Measurements from ENCODE around the gene PRSS57. TPM values are rescaled to one million over a fixed set of nuclear protein-coding genes. Genes with fewer than 3 reads are reported as not detected.

The PRSS57 gene
- polyA plus RNA-seq, 1 donor (not counting 4 experiments of a cell fraction or from before 2014, with no cell fraction given), result not detected

GRCh38 chr19:704447-704741 lies 9.1 kb upstream of the PRSS57 start:
- H4K20me1 ChIP-seq (ENCODE audit: control insufficient read depth, extremely low read depth, insufficient read depth, low read length), result no peaks in the 10 kb centered on the region
- H3K79me2 ChIP-seq (ENCODE audit: control insufficient read depth, insufficient read depth, low read length), result no peaks in the 10 kb centered on the region
- no peak for TF ChIP-seq CTCF (optimal IDR thresholded peaks at IDR 0.05 in 1 of 3, IDR thresholded peaks at IDR 0.05 in 1 of 3, conservative IDR thresholded peaks at IDR 0.05 in 1 of 3; ENCODE audit: extremely low read depth in 1 of 3, insufficient read depth in 2 of 3, low read length in 3 of 3)
- TF ChIP-seq EZH2 (IDR thresholded peaks at IDR 0.05; ENCODE audit: low read length), result no peak
- no peak overlapping the region for H3K27ac ChIP-seq (ENCODE audit: control insufficient read depth, insufficient read depth, low read length)
- no peak for FAIRE-seq
- no peak overlapping the region for H3K4me3 ChIP-seq (ENCODE audit: control insufficient read depth in 2 of 3, extremely low read depth in 1 of 3, insufficient read depth in 2 of 3, low read depth in 1 of 3, low read length in 3 of 3)
- peaks cover 2% of the 10 kb centered on the region for H3K9me3 ChIP-seq (ENCODE audit: control insufficient read depth, low read depth, low read length)
- no peaks in the 10 kb centered on the region for H3K9me1 ChIP-seq (ENCODE audit: control insufficient read depth, extremely low read depth, insufficient read depth, low read length)
- H3K4me2 ChIP-seq (ENCODE audit: control insufficient read depth, extremely low read depth, insufficient read depth, low read depth, low read length), result no peak overlapping the region
- H3K4me1 ChIP-seq (ENCODE audit: control insufficient read depth, extremely low read depth, insufficient read depth, low read length), result no peaks in the 10 kb centered on the region
- no peaks in the 10 kb centered on the region for H3K36me3 ChIP-seq (ENCODE audit: control insufficient read depth in 2 of 2, extremely low read depth in 1 of 2, insufficient read depth in 2 of 2, low read length in 2 of 2)
- H3K27me3 ChIP-seq (ENCODE audit: control insufficient read depth, extremely low read depth, insufficient read depth, low read length), result peaks cover 16% of the 10 kb centered on the region
- H2AFZ ChIP-seq (ENCODE audit: control insufficient read depth, low read length), result no peak overlapping the region
- H3K9ac ChIP-seq (ENCODE audit: control insufficient read depth, extremely low read depth, insufficient read depth, low read length), result no peak overlapping the region
- dilution Hi-C loops (cut with MboI; ENCODE audit: extremely low pct_ligation_motif_present, low sequenced_read_pairs), result no loop called here
- no peak for DNase-seq (ENCODE audit: low read depth, low spot score)

GRCh38 chr19:703651-704446 lies 8.6 kb upstream of the PRSS57 start:
- Histone ChIP-seq H3K36me3 (ENCODE audit: control insufficient read depth in 2 of 2, extremely low read depth in 1 of 2, insufficient read depth in 2 of 2, low read length in 2 of 2) (no peaks in the 10 kb centered on the region), H2AFZ (ENCODE audit: control insufficient read depth, low read length) (no peak overlapping the region), H3K9me3 (ENCODE audit: control insufficient read depth, low read depth, low read length) (peaks cover 2% of the 10 kb centered on the region), H3K4me3 (ENCODE audit: control insufficient read depth in 2 of 3, extremely low read depth in 1 of 3, insufficient read depth in 2 of 3, low read depth in 1 of 3, low read length in 3 of 3) (no peak overlapping the region), H3K79me2 (ENCODE audit: control insufficient read depth, insufficient read depth, low read length) (no peaks in the 10 kb centered on the region), H4K20me1 (ENCODE audit: control insufficient read depth, extremely low read depth, insufficient read depth, low read length) (no peaks in the 10 kb centered on the region), H3K9me1 (ENCODE audit: control insufficient read depth, extremely low read depth, insufficient read depth, low read length) (no peaks in the 10 kb centered on the region), H3K27ac (ENCODE audit: control insufficient read depth, insufficient read depth, low read length) (no peak overlapping the region), H3K4me1 (ENCODE audit: control insufficient read depth, extremely low read depth, insufficient read depth, low read length) (no peaks in the 10 kb centered on the region), H3K27me3 (ENCODE audit: control insufficient read depth, extremely low read depth, insufficient read depth, low read length) (peaks cover 13% of the 10 kb centered on the region), H3K9ac (ENCODE audit: control insufficient read depth, extremely low read depth, insufficient read depth, low read length) (no peak overlapping the region), H3K4me2 (ENCODE audit: control insufficient read depth, extremely low read depth, insufficient read depth, low read depth, low read length) (no peak overlapping the region)
- no peak for DNase-seq (ENCODE audit: low read depth, low spot score)
- no peak for TF ChIP-seq EZH2 (IDR thresholded peaks at IDR 0.05; ENCODE audit: low read length)
- no peak for TF ChIP-seq CTCF (optimal IDR thresholded peaks at IDR 0.05 in 1 of 3, IDR thresholded peaks at IDR 0.05 in 1 of 3, conservative IDR thresholded peaks at IDR 0.05 in 1 of 3; ENCODE audit: extremely low read depth in 1 of 3, insufficient read depth in 2 of 3, low read length in 3 of 3)
- FAIRE-seq, result no peak
- dilution Hi-C loops (cut with MboI; ENCODE audit: extremely low pct_ligation_motif_present, low sequenced_read_pairs), result no loop called here

Data from keratinocyte (primary cell).